Fibroblast of pulmonary artery (primary cell): ENCODE results near the gene SLC7A4.
"Not testable (repeated sequence)": the region's sequence is repeated elsewhere in the genome, so short reads cannot be mapped to it uniquely, and the experiment has no call there.

Experiments used
- DNase-seq: peaks from one replicate; pipeline ENCODE4 v3.0.0-alpha.2; 2010; ENCODE audit warnings: low read depth
- H3K4me3 ChIP-seq: replicated peaks from 2 replicates; pipeline ENCODE4 v1.5.1; 2011; ENCODE audit warnings: low read depth, mild to moderate bottlenecking, control low read depth, low read length, moderate library complexity
- TF ChIP-seq, protein P1 (sequence below): IDR thresholded peaks from 2 replicates; pipeline ENCODE4 v1.5.1; 2011; ENCODE audit warnings: mild to moderate bottlenecking, control low read depth, low read length, inconsistent platforms; ENCODE audit errors: missing control alignments

SLC7A4 gene

DNA sequence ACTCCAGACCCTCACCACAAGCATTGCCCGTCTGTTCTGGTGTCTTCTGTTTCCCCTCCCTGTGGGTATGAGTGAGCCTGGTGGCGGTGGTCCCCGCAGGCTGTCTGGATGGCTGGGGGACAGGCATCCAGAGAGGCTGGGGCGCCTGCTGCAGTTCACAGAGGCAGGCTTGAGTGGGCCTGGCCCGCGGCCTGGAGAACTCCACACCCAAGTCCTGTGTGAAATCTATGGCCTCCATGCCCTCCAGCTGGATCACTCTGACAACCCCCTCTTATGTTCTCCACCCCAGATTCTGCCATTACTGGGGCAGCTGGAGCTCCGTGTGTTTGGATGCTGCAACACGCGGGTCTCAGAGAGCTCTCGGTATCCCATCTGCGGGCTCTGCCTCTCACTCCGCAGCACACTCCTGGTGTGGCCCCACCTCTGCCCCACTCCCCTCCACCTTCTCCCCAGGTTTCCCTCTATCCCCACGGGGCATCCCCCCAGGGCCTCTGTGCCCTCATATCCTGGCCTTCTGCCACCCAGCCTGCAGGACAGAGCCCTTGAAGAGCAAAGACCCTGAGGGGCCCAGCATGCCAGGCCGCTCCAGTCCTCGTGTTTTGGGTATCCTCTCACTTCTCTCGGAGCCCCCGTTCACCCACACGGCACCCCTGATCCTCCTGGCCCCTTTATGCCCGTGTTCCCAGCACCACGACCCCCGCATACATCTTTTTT is 44.7 kb upstream of the SLC7A4 start:
- no peak for DNase-seq
- TF ChIP-seq, protein P1, sequence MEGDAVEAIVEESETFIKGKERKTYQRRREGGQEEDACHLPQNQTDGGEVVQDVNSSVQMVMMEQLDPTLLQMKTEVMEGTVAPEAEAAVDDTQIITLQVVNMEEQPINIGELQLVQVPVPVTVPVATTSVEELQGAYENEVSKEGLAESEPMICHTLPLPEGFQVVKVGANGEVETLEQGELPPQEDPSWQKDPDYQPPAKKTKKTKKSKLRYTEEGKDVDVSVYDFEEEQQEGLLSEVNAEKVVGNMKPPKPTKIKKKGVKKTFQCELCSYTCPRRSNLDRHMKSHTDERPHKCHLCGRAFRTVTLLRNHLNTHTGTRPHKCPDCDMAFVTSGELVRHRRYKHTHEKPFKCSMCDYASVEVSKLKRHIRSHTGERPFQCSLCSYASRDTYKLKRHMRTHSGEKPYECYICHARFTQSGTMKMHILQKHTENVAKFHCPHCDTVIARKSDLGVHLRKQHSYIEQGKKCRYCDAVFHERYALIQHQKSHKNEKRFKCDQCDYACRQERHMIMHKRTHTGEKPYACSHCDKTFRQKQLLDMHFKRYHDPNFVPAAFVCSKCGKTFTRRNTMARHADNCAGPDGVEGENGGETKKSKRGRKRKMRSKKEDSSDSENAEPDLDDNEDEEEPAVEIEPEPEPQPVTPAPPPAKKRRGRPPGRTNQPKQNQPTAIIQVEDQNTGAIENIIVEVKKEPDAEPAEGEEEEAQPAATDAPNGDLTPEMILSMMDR, result no peak
- no peak overlapping the region for H3K4me3 ChIP-seq

DNA sequence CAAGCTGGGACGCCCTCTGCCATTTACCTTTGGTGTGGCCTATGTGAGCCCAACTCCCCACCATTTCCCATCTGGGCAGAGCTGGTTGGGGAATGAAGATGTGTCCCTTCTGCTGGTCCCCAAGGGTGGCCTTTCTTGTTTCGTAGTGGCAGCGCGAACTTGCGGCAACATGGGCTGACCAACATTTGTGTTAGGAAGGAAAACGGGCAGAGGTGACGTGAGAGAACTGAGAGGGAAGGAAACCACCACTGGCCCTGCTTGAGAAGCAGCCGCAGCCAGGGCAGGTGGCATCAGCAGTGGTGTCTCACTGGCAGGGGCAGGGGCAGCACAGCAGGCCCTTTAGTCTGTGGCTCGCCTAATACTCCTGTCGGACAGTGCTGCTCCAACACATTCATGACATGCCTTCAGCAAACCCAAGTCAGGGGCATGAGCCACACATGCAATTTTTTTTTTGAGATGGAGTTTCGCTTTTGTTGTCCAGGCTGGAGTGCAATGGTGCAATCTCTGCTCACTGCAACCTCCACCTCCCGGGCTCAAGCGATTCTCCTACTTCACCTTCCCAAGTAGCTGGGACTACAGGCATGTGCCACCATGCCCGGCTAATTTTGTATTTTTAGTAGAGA is 43.3 kb upstream of the SLC7A4 start:
- no peak overlapping the region for H3K4me3 ChIP-seq
- DNase-seq, result no peak
- TF ChIP-seq, protein P1, result no peak

DNA sequence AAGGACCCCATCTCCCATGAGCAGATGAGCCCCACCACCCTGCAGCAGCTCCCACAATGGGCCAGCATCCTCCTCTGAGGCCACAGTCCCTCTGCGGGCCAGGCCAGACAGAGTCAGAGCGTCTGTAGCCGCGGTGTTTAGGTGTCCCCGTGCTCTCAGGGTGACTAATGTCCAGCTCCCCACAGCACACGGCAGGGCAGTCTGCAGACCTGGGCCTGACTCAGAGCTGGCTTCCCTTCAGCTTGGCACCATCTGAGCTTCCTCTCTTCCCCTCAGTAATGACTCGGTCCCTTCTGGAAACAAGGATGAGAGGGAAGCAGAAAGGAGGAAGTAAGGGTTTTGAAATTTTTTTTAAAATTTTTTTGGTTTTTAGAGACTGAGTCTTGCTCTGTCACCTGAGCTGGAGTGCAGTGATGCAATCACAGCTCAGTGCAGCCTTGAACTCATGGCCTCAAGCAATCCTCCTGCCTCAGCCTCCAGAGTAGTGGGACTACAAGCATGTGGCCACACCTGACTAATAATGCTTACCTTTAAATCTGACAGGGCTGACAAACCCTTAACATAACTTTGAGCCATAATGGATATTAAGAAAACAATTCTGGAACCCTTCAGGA is 41.8 kb upstream of the SLC7A4 start:
- TF ChIP-seq, protein P1, result no peak
- DNase-seq, result peak; percentile 41
- no peak overlapping the region for H3K4me3 ChIP-seq

DNA sequence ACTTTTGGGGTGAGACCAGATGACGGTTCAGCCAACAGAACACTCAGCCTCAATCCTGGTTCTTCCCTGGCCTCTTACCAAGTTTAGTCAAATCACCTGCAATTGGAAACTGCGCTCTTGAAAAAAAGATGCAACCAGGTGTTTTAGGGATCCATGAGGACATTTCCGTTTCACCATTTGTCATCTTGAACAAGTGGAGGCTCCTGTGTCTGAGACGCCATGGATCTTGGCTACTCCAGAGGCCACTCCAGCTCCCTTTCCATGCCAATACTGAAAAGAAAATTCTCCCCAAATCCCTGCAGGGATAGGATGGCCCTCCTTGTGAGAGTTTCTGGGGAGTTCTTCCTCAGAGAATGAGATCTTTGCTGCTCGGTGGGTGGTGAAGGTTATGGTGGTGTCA is 41.1 kb upstream of the SLC7A4 start:
- TF ChIP-seq, protein P1, result no peak
- no peak for DNase-seq
- H3K4me3 ChIP-seq, result no peak overlapping the region

DNA sequence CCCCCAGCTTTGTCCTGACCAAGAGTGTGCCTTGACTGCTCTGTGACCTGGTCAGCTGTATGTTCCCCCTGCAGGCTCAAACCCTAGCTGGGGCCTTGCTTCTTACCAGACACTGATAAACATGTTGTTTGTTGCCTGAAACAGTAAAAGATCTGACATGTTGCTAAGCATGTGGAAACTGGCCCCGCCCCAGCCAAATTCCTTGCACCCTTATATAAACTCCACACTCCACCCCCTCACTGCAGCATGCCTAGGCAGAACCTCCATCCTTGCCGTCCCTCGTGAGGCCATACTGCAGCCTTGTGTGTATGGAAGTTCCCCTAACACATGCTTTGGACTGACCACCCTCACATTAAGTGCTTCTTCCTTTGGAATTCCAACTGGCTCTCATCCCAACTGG is 40.7 kb upstream of the SLC7A4 start:
- H3K4me3 ChIP-seq, result no peak overlapping the region
- TF ChIP-seq, protein P1, result no peak
- DNase-seq, result no peak

DNA sequence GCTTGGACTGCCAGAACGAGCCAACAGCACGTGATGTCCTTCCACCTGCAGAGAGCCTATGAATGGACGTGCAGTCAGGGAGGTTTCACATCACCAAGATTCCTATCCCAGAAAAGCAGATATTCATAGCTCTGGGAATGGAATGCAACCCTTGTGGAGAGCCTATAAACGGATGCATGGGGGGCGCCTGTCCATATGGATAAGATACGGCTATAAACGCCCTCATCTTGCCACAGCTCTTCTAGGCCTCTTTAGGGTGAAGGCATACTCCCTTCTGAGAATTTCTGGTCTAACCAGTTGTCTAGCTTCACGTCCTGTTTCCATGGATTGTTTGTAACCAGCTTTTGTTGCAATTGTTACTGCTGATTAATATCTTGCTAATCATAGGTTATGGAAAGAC is 39.4 kb upstream of the SLC7A4 start:
- H3K4me3 ChIP-seq, DNase-seq: not testable (repeated sequence)

DNA sequence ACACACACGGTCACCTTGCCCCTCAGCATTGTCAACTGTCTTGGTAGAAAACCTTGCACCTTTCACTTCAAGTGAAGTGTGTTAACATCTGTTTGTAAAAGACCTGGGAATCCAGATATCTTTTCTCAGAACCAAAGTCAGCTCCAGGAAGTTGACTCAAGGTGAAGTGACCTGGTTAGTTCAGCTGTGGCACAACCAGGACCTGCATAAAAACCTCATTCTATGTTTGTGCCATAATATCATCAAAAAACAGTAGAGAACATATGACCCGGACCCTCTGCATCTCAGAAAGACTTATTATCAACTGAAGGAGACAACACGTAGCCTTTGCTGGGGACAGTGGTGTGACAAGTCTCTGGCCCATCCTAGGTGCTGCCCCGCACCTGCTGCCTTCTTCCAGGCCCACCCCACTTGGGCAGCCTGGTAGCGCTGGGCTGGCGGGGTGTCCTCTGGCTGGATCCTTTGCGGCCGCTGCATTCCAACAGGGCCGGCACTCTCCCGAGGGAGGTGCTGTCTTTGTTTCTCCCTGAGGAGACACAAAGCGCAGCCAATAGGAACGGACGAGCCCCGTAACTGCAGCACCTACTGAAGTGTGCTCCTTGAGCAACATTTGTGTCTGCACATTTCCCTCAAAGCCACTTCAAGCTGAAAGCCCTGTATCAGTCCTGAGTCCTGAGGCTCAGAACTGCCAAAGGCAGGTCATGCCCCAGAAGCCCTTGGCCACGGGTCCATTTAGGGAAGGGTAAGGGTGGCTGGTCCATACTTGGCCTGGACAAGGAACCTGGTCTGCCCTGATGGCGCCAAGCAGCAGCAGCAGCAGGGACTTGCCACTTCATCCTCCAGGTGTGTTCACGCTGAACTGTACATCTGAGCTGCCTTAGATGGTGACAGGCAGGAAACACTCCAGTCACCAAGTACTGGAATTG is 38.6 kb upstream of the SLC7A4 start:
- H3K4me3 ChIP-seq, result no peak overlapping the region
- TF ChIP-seq, protein P1, result no peak
- DNase-seq, result no peak
